ENCODE measurements around the gene CHRNA4. TPM values are rescaled to one million over a fixed set of nuclear protein-coding genes. Genes with fewer than 3 reads are reported as not detected.

CHRNA4 gene
- total RNA-seq, 1 experiment from 2014 or later: 0.11 TPM

DNA sequence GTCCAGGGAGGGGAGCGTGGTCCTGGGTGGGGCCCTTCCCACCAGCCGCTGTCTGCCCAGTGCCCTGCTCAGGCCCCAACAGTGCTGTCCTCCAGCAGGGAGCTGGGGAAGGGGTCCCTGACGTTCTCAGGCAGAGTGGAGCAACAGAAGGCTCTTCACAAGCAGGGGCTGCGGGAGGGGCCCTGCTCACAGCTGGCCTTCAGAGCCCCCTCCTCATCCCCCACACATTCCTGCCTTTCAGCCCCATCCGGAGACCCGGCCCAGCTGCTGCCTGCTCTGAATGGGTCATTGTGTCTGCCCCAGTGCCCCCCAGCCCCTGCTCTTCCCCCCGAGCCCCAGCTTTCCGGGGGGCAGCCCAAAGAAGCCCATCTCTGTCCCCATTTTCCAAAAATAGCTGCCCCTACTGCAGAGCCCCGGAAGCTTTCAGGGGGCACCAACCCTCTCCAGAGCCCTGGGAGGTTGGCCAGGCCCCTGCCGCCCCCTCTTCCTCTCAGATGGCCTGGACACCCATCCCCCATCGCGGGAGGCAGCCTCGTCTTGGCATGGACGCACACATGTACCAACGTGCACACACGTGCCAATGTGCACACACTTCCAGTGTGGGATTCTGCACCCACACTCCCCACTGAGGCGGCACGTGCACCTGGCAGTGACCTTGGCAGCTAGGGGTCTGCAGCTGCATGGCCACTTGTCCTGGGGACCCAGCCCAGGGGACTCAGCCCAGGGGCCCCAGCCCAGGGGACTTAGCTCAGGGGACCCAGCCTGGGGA lies 64.4 kb downstream of the CHRNA4 start:
- Histone ChIP-seq H3K9me3 (peaks cover 21% of the 10 kb centered on the region), H3K27me3 (replicated peaks; ENCODE audit: control insufficient read depth, insufficient read depth, low read length) (no peaks in the 10 kb centered on the region; the same call in 1 of the 2 replicates), H3K4me3 (ENCODE audit: low read depth, low read length) (no peak overlapping the region), H3K4me1 (0 out of 2 replicates have a peak, but pooled peaks cover 5% of the 10 kb centered on the region), H3K36me3 (ENCODE audit: control insufficient read depth, insufficient read depth, low read length) (no peaks in the 10 kb centered on the region)
- ChIA-PET POLR2A (interaction anchor here (0.5 to 1.3 kb wide), 2 partner anchors 24 to 224 kb away, joined by 7 to 9 read pairs; no protein-coding TSS in a partner anchor), CTCF (interaction anchor here (0.6 to 2.8 kb wide), 6 partner anchors 12 to 85 kb away, joined by 3 to 13 read pairs (median 4); no protein-coding TSS in a partner anchor)
- Mint-ChIP-seq H3K4me3 (ENCODE audit: unreplicated experiment) (no peak overlapping the region), H3K36me3 (ENCODE audit: insufficient read depth, unreplicated experiment) (peaks cover 28% of the 10 kb centered on the region), H3K27ac (ENCODE audit: unreplicated experiment) (no peak overlapping the region), H3K27me3 (ENCODE audit: insufficient read depth, unreplicated experiment) (peaks cover 25% of the 10 kb centered on the region), H3K9me3 (ENCODE audit: unreplicated experiment) (peaks cover 10% of the 10 kb centered on the region), H3K4me1 (ENCODE audit: low read depth, unreplicated experiment) (no peaks in the 10 kb centered on the region)
- DNase-seq: no peak
- TF ChIP-seq, protein P1, sequence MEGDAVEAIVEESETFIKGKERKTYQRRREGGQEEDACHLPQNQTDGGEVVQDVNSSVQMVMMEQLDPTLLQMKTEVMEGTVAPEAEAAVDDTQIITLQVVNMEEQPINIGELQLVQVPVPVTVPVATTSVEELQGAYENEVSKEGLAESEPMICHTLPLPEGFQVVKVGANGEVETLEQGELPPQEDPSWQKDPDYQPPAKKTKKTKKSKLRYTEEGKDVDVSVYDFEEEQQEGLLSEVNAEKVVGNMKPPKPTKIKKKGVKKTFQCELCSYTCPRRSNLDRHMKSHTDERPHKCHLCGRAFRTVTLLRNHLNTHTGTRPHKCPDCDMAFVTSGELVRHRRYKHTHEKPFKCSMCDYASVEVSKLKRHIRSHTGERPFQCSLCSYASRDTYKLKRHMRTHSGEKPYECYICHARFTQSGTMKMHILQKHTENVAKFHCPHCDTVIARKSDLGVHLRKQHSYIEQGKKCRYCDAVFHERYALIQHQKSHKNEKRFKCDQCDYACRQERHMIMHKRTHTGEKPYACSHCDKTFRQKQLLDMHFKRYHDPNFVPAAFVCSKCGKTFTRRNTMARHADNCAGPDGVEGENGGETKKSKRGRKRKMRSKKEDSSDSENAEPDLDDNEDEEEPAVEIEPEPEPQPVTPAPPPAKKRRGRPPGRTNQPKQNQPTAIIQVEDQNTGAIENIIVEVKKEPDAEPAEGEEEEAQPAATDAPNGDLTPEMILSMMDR (IDR thresholded peaks at IDR 0.05; ENCODE audit: insufficient read depth in 1 of 2, low read depth in 1 of 2, low read length in 1 of 2, severe bottlenecking in 1 of 2, unreplicated experiment in 1 of 2): no peak
- intact Hi-C loops (cut with micrococcal nuclease; ENCODE audit: unreplicated experiment): no loop called here
- no TSS peak for BruUV-seq (replicated peaks)

DNA sequence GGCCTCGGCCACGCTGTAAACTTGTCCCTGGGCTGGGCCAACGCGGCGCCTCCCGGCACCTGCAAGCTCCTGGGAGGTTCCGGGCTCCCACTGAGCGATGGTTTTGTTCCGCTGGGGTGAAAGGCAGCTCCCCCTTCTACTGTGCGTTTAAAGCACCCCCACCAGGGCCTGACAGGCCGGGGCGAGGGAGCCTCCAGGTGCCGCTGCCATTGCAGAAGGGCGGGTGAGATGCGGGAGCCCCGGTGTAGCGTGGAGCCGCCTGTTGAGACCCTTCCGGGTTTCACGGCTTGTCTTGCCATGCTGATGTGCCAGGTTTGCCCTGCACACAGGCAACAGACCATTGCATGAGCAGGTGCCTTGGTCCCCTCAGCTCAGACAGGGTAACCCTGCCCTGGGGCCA lies 65.3 kb downstream of the CHRNA4 start:
- ChIA-PET CTCF (interaction anchor here (0.5 to 2.8 kb wide), 6 partner anchors 11 to 90 kb away, joined by 3 to 13 read pairs (median 6); no protein-coding TSS in a partner anchor), POLR2A (interaction anchor here (0.5 to 1.3 kb wide), 2 partner anchors 23 to 225 kb away, joined by 7 to 9 read pairs; no protein-coding TSS in a partner anchor)
- Mint-ChIP-seq H3K4me3 (ENCODE audit: unreplicated experiment) (no peak overlapping the region), H3K36me3 (ENCODE audit: insufficient read depth, unreplicated experiment) (peaks cover 37% of the 10 kb centered on the region), H3K4me1 (ENCODE audit: low read depth, unreplicated experiment) (no peaks in the 10 kb centered on the region), H3K9me3 (ENCODE audit: unreplicated experiment) (peaks cover 1% of the 10 kb centered on the region), H3K27ac (ENCODE audit: unreplicated experiment) (no peak overlapping the region), H3K27me3 (ENCODE audit: insufficient read depth, unreplicated experiment) (peaks cover 20% of the 10 kb centered on the region)
- no peaks in the 10 kb centered on the region; the same call in 1 of the 2 replicates for H3K27me3 ChIP-seq (replicated peaks; ENCODE audit: control insufficient read depth, insufficient read depth, low read length)
- 0 out of 2 replicates have a peak, but pooled peaks cover 5% of the 10 kb centered on the region for H3K4me1 ChIP-seq
- H3K36me3 ChIP-seq (ENCODE audit: control insufficient read depth, insufficient read depth, low read length): no peaks in the 10 kb centered on the region
- no TSS peak for BruUV-seq (replicated peaks)
- no peak overlapping the region for H3K4me3 ChIP-seq (ENCODE audit: low read depth, low read length)
- TF ChIP-seq, protein P1 (IDR thresholded peaks at IDR 0.05; ENCODE audit: insufficient read depth in 1 of 2, low read depth in 1 of 2, low read length in 1 of 2, severe bottlenecking in 1 of 2, unreplicated experiment in 1 of 2): no peak
- no peak for DNase-seq
- intact Hi-C loops (cut with micrococcal nuclease; ENCODE audit: unreplicated experiment): no loop called here
- H3K9me3 ChIP-seq: peaks cover 12% of the 10 kb centered on the region

DNA sequence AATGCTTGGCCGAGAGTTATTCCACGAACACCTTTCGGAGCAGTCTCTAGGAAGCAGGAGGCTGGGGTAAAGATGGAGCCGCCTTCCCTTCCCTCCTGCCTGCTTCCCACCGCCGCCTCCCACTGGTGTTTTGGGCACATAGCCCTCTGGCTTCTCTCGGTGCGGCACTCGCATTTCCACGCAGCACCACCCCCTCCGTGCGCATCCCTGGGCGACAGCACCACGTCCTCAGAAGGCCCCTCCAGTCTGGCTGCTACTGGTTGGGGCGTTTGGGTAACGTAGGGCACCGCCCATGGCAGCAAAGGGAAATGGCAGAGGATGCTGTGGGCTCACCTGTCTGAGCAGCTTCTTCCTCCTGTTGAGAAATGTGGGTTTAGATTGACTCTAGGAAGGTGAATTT lies 65.7 kb downstream of the CHRNA4 start:
- no peak for DNase-seq
- Histone ChIP-seq H3K27me3 (replicated peaks; ENCODE audit: control insufficient read depth, insufficient read depth, low read length) (no peaks in the 10 kb centered on the region; the same call in 1 of the 2 replicates), H3K4me1 (0 out of 2 replicates have a peak, but pooled peaks cover 5% of the 10 kb centered on the region), H3K9me3 (peaks cover 10% of the 10 kb centered on the region; the same call in 1 of the 2 replicates), H3K4me3 (ENCODE audit: low read depth, low read length) (no peak overlapping the region), H3K36me3 (ENCODE audit: control insufficient read depth, insufficient read depth, low read length) (no peaks in the 10 kb centered on the region)
- ChIA-PET CTCF (interaction anchor here (1.1 to 2.8 kb wide), 4 partner anchors 11 to 72 kb away, joined by 3 to 13 read pairs (median 5); no protein-coding TSS in a partner anchor), POLR2A (no interaction called here)
- Mint-ChIP-seq H3K27me3 (ENCODE audit: insufficient read depth, unreplicated experiment) (peaks cover 16% of the 10 kb centered on the region), H3K4me1 (ENCODE audit: low read depth, unreplicated experiment) (no peaks in the 10 kb centered on the region), H3K4me3 (ENCODE audit: unreplicated experiment) (no peak overlapping the region), H3K36me3 (ENCODE audit: insufficient read depth, unreplicated experiment) (peaks cover 41% of the 10 kb centered on the region), H3K9me3 (ENCODE audit: unreplicated experiment) (no peaks in the 10 kb centered on the region), H3K27ac (ENCODE audit: unreplicated experiment) (no peak overlapping the region)
- TF ChIP-seq, protein P1 (IDR thresholded peaks at IDR 0.05; ENCODE audit: insufficient read depth in 1 of 2, low read depth in 1 of 2, low read length in 1 of 2, severe bottlenecking in 1 of 2, unreplicated experiment in 1 of 2): peak; percentile 14 to 16
- intact Hi-C loops (cut with micrococcal nuclease; ENCODE audit: unreplicated experiment): no loop called here
- BruUV-seq (replicated peaks): no TSS peak
